Loucy (cell line): ENCODE results near the gene MGAT5B.

Experiments
- EZH2phosphoT487 ChIP-seq: fragments of 200-600 bp; IDR thresholded peaks from 2 replicates; pipeline ENCODE4 v1.6.1; 2018; ENCODE audit warnings: antibody characterized with exemption, mild to moderate bottlenecking, moderate library complexity, borderline replicate concordance
- TF ChIP-seq, protein P1 (sequence below): fragments of 200-600 bp; sonication (generic); conservative IDR thresholded peaks from 2 replicates; pipeline ENCODE4 v1.5.1; 2014; ENCODE audit warnings: mild to moderate bottlenecking, antibody characterized with exemption, low read length

DNA sequence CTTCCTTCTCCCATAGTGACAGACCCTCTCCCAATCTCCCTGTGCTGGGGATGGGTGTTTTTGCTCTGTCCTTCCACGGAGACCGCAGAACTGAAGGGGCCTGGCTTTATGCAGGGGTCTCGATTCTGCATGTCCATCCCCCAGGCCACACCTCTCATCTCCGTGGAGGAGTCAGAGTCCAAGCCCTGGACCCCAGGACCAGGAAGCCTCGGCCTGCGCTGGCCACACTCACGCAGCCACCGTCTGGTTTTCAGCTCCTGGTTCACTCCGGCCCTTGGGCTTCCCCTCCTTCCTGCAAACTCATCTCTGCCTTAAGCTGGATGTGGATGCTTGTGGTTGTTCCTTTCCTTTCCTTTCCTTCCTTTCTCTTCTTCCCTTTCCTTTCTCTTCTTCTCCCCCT, 90.8 kb downstream of the MGAT5B start:
- TF ChIP-seq, protein P1, sequence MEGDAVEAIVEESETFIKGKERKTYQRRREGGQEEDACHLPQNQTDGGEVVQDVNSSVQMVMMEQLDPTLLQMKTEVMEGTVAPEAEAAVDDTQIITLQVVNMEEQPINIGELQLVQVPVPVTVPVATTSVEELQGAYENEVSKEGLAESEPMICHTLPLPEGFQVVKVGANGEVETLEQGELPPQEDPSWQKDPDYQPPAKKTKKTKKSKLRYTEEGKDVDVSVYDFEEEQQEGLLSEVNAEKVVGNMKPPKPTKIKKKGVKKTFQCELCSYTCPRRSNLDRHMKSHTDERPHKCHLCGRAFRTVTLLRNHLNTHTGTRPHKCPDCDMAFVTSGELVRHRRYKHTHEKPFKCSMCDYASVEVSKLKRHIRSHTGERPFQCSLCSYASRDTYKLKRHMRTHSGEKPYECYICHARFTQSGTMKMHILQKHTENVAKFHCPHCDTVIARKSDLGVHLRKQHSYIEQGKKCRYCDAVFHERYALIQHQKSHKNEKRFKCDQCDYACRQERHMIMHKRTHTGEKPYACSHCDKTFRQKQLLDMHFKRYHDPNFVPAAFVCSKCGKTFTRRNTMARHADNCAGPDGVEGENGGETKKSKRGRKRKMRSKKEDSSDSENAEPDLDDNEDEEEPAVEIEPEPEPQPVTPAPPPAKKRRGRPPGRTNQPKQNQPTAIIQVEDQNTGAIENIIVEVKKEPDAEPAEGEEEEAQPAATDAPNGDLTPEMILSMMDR, result no peak
- TF ChIP-seq EZH2phosphoT487, result no peak
